ENCODE results near the gene TRIO. TPM values are rescaled to one million over a fixed set of nuclear protein-coding genes. Genes with fewer than 3 reads are reported as not detected.

TRIO gene
- total RNA-seq, 2 experiments from 2014 or later = 4.1 to 6.5 TPM

GRCh38 chr5:14347522-14347921, 204.4 kb downstream of the TRIO start:
- ATAC-seq (ENCODE audit: poor library complexity) (no peak), DNase-seq (no peak)
- no peaks in the 10 kb centered on the region for H3K9me3 Mint-ChIP-seq
- H3K27ac Mint-ChIP-seq = no peak overlapping the region
- Histone ChIP-seq H3K36me3 (ENCODE audit: insufficient read depth, low read length) (no peaks in the 10 kb centered on the region), H3K4me1 (ENCODE audit: insufficient read depth, low read length) (peaks cover 5% of the 10 kb centered on the region), H3K27ac (ENCODE audit: low read depth in 1 of 2, low read length in 2 of 2) (no peak overlapping the region), H3K9me3 (ENCODE audit: control insufficient read depth in 1 of 2, insufficient read depth in 1 of 2, low read length in 2 of 2) (no peaks in the 10 kb centered on the region), H3K27me3 (ENCODE audit: control insufficient read depth in 1 of 2, insufficient read depth in 2 of 2, low read length in 2 of 2) (no peaks in the 10 kb centered on the region), H3K4me3 (ENCODE audit: low read length) (no peak overlapping the region)
- H3K4me1 Mint-ChIP-seq (ENCODE audit: low read depth) = no peaks in the 10 kb centered on the region
- intact Hi-C loops (cut with DNase I, micrococcal nuclease) = no loop called here
- no peaks in the 10 kb centered on the region for H3K36me3 Mint-ChIP-seq (ENCODE audit: low read depth)
- POLR2A ChIA-PET = no interaction called here
- no peaks in the 10 kb centered on the region for H3K27me3 Mint-ChIP-seq
- CTCF ChIA-PET = no interaction called here
- H3K4me3 Mint-ChIP-seq = no peak overlapping the region
- no peak for TF ChIP-seq CTCF (IDR thresholded peaks at IDR 0.05)

- ATAC-seq (ENCODE audit: poor library complexity) (no peak), DNase-seq (no peak)
- Histone ChIP-seq H3K27me3 (ENCODE audit: control insufficient read depth in 1 of 2, insufficient read depth in 2 of 2, low read length in 2 of 2) (no peaks in the 10 kb centered on the region), H3K4me3 (ENCODE audit: low read length) (no peak overlapping the region), H3K9me3 (ENCODE audit: control insufficient read depth in 1 of 2, insufficient read depth in 1 of 2, low read length in 2 of 2) (no peaks in the 10 kb centered on the region), H3K4me1 (ENCODE audit: insufficient read depth, low read length) (peaks cover 5% of the 10 kb centered on the region), H3K36me3 (ENCODE audit: insufficient read depth, low read length) (no peaks in the 10 kb centered on the region), H3K27ac (ENCODE audit: low read depth in 1 of 2, low read length in 2 of 2) (no peak overlapping the region)
- H3K27ac Mint-ChIP-seq = no peak overlapping the region
- TF ChIP-seq CTCF (IDR thresholded peaks at IDR 0.05) = no peak
- no peaks in the 10 kb centered on the region for H3K36me3 Mint-ChIP-seq (ENCODE audit: low read depth)
- H3K9me3 Mint-ChIP-seq = no peaks in the 10 kb centered on the region
- ChIA-PET POLR2A (no interaction called here), CTCF (no interaction called here)
- no peak overlapping the region for H3K4me3 Mint-ChIP-seq
- no peaks in the 10 kb centered on the region for H3K4me1 Mint-ChIP-seq (ENCODE audit: low read depth)
- no peaks in the 10 kb centered on the region for H3K27me3 Mint-ChIP-seq
- intact Hi-C loops (cut with DNase I, micrococcal nuclease) = no loop called here
Measured at GRCh38 chr5:14348142-14348541, 205.0 kb downstream of the TRIO start.

- Histone ChIP-seq H3K27ac (ENCODE audit: low read depth in 1 of 2, low read length in 2 of 2) (no peak overlapping the region), H3K4me1 (ENCODE audit: insufficient read depth, low read length) (peaks cover 5% of the 10 kb centered on the region), H3K9me3 (ENCODE audit: control insufficient read depth in 1 of 2, insufficient read depth in 1 of 2, low read length in 2 of 2) (no peaks in the 10 kb centered on the region), H3K27me3 (ENCODE audit: control insufficient read depth in 1 of 2, insufficient read depth in 2 of 2, low read length in 2 of 2) (no peaks in the 10 kb centered on the region), H3K36me3 (ENCODE audit: insufficient read depth, low read length) (no peaks in the 10 kb centered on the region), H3K4me3 (ENCODE audit: low read length) (no peak overlapping the region)
- ChIA-PET POLR2A (no interaction called here), CTCF (no interaction called here)
- intact Hi-C loops (cut with DNase I, micrococcal nuclease) = no loop called here
- H3K27ac Mint-ChIP-seq = no peak overlapping the region
- H3K9me3 Mint-ChIP-seq = no peaks in the 10 kb centered on the region
- H3K4me3 Mint-ChIP-seq = no peak overlapping the region
- H3K27me3 Mint-ChIP-seq = no peaks in the 10 kb centered on the region
- no peak for TF ChIP-seq CTCF (IDR thresholded peaks at IDR 0.05)
- no peaks in the 10 kb centered on the region for H3K36me3 Mint-ChIP-seq (ENCODE audit: low read depth)
- DNase-seq = no peak
- no peak for ATAC-seq (ENCODE audit: poor library complexity)
- H3K4me1 Mint-ChIP-seq (ENCODE audit: low read depth) = no peaks in the 10 kb centered on the region
Measured at GRCh38 chr5:14349029-14349428, 205.9 kb downstream of the TRIO start.
